T-helper 2 cell (primary cell): ENCODE data around the gene CEP290.
"Not testable (repeated sequence)": the region's sequence is repeated elsewhere in the genome, so short reads cannot be mapped to it uniquely, and the experiment has no call there.

ENCODE experiments used
- DNase-seq, 5 experiments: peaks; one replicate each; pipeline versions ENCODE4 v3.0.0 to v3.0.0-alpha.2; 2012 to 2022

CEP290 gene

GRCh38 chr12:88035907-88036289, 106.0 kb downstream of the CEP290 start:
- no peak for DNase-seq

- DNase-seq, result peak; percentile 65 to 88 (median 80)
Measured at GRCh38 chr12:88035271-88035906, 106.5 kb downstream of the CEP290 start.

GRCh38 chr12:88031161-88031560, 110.7 kb downstream of the CEP290 start:
- not testable (repeated sequence) for DNase-seq

- no peak for DNase-seq
Measured at GRCh38 chr12:88029093-88029665, 112.7 kb downstream of the CEP290 start, which contains the start of gene C12orf50. TSS of gene C12orf50 (minus strand) at chr12:88029401. CDS start at chr12:88026962, 2,439 bp downstream.

GRCh38 chr12:88026196-88026595, 115.7 kb downstream of the CEP290 start:
- no peak for DNase-seq

- DNase-seq, result no peak
Measured at GRCh38 chr12:88017964-88018363, 123.9 kb downstream of the CEP290 start.

- no peak for DNase-seq
Measured at GRCh38 chr12:88015825-88016224, 126.1 kb downstream of the CEP290 start.

- DNase-seq, result no peak
Measured at GRCh38 chr12:88011755-88012154, 130.1 kb downstream of the CEP290 start.

GRCh38 chr12:88006351-88006750, 135.5 kb downstream of the CEP290 start:
- DNase-seq, result no peak

- DNase-seq, result no peak
Measured at GRCh38 chr12:88001327-88001726, 140.6 kb downstream of the CEP290 start.
